Progenitor cell of endocrine pancreas (in vitro differentiated cells): ENCODE measurements around the gene ENTPD1. TPM values are rescaled to one million over a fixed set of nuclear protein-coding genes. Genes with fewer than 3 reads are reported as not detected.

Experiments used
- DNase-seq: peaks from one replicate; pipeline ENCODE4 v3.0.0; 2021; ENCODE audit warnings: low spot score; ENCODE audit not compliant: unreplicated experiment
- H3K27ac Mint-ChIP-seq: 2 replicates; pipeline ENCODE4 v1.8.0; 2021; ENCODE audit warnings: mild to moderate bottlenecking, moderate library complexity, mixed read lengths
- H3K27me3 Mint-ChIP-seq: 2 replicates; pipeline ENCODE4 v1.8.0; 2021; ENCODE audit warnings: mixed read lengths
- H3K36me3 Mint-ChIP-seq: 2 replicates; pipeline ENCODE4 v1.8.0; 2022; ENCODE audit warnings: mixed read lengths; ENCODE audit not compliant: insufficient read depth
- H3K4me1 Mint-ChIP-seq: 2 replicates; pipeline ENCODE4 v1.8.0; 2021; ENCODE audit warnings: low read depth, mixed read lengths
- H3K4me3 Mint-ChIP-seq: 2 replicates; pipeline ENCODE4 v1.8.0; 2021; ENCODE audit warnings: low read depth, mild to moderate bottlenecking, moderate library complexity, mixed read lengths
- H3K9me3 Mint-ChIP-seq: 2 replicates; pipeline ENCODE4 v1.8.0; 2021; ENCODE audit warnings: low read depth, mixed read lengths
- CTCF ChIP-seq: fragments of 200-600 bp; sonication (generic); IDR thresholded peaks from one replicate; pipeline ENCODE4 v1.5.0; 2021; ENCODE audit warnings: antibody characterized with exemption, mild to moderate bottlenecking; ENCODE audit not compliant: unreplicated experiment
- total RNA-seq: library from RNA; stranded (reverse); gene quantifications from 2 replicates; pipeline ENCODE4 v1.2.1, GENCODE V29; 2021

The ENTPD1 gene
- total RNA-seq, 1 donor from 2014 or later: not detected

- no peaks in the 10 kb centered on the region for H3K27me3 Mint-ChIP-seq
- H3K36me3 Mint-ChIP-seq: peaks cover 1% of the 10 kb centered on the region
- peaks cover 9% of the 10 kb centered on the region for H3K9me3 Mint-ChIP-seq
- no peak for TF ChIP-seq CTCF
- no peak overlapping the region for H3K4me3 Mint-ChIP-seq
- no peaks in the 10 kb centered on the region for H3K4me1 Mint-ChIP-seq
- no peak for DNase-seq
- H3K27ac Mint-ChIP-seq: no peak overlapping the region
Measured at GRCh38 chr10:95813054-95813685, 57.2 kb downstream of the ENTPD1 start.

GRCh38 chr10:95814011-95814727 is 58.2 kb downstream of the ENTPD1 start:
- Mint-ChIP-seq H3K27me3 (no peaks in the 10 kb centered on the region), H3K9me3 (peaks cover 3% of the 10 kb centered on the region), H3K27ac (no peak overlapping the region), H3K4me3 (no peak overlapping the region), H3K36me3 (peaks cover 1% of the 10 kb centered on the region), H3K4me1 (no peaks in the 10 kb centered on the region)
- DNase-seq: no peak
- TF ChIP-seq CTCF: no peak

DNA sequence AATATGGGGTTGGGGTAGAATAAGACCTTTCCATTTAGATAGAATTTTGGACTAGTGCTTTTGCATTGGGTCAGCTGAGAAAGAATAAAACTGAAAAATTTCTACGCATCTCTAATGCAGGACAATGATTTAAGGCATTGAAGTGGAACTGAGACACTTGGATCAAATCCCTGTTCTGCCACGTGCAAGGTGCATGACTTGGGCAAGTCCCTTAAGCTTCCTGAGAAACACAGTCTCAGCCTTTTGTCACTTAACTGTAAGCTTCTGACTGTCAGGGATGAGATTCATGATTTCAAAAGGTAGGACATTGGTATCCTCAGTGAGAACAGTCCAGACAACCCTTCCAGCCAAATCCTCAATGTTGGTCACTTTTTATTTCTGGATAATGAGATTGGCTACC is 59.2 kb downstream of the ENTPD1 start:
- no peak for TF ChIP-seq CTCF
- no peak overlapping the region for H3K4me3 Mint-ChIP-seq
- H3K36me3 Mint-ChIP-seq: peaks cover 1% of the 10 kb centered on the region
- H3K27ac Mint-ChIP-seq: no peak overlapping the region
- peaks cover 3% of the 10 kb centered on the region for H3K9me3 Mint-ChIP-seq
- no peak for DNase-seq
- H3K27me3 Mint-ChIP-seq: no peaks in the 10 kb centered on the region
- H3K4me1 Mint-ChIP-seq: no peaks in the 10 kb centered on the region

DNA sequence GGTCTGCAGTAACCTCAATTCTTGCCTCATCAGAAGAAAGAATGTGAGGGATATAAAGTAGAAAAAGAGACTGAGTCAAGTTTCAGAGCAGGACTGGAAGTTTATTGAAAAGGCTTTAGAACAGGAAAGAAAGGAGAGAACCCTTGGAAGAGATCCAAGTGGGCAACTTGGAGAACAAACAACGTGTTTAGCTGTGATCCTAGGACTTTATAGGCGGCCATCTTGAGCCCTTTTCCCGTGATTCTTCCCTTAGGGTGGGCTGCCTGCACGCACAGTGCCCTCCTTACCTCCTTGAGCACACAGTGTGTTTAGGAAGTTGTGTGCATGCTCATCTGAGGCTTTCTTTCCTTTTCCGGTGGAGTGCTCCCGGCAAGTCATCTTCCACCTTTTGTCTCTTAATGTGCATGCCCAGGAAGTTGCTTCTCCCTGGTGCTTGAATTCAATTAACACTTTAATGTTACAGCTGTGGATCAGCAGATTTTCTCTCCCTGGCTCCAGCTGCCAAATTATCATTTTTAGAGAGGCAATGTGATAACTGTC is 59.8 kb downstream of the ENTPD1 start:
- H3K27ac Mint-ChIP-seq: no peak overlapping the region
- peaks cover 3% of the 10 kb centered on the region for H3K9me3 Mint-ChIP-seq
- DNase-seq: no peak
- H3K36me3 Mint-ChIP-seq: no peaks in the 10 kb centered on the region
- no peaks in the 10 kb centered on the region for H3K4me1 Mint-ChIP-seq
- H3K27me3 Mint-ChIP-seq: peaks cover 5% of the 10 kb centered on the region
- H3K4me3 Mint-ChIP-seq: no peak overlapping the region
- TF ChIP-seq CTCF: no peak

GRCh38 chr10:95818010-95818409 is 62.0 kb downstream of the ENTPD1 start:
- no peak overlapping the region for H3K4me3 Mint-ChIP-seq
- no peak for DNase-seq
- peaks cover 5% of the 10 kb centered on the region for H3K27me3 Mint-ChIP-seq
- H3K27ac Mint-ChIP-seq: no peak overlapping the region
- no peaks in the 10 kb centered on the region for H3K36me3 Mint-ChIP-seq
- TF ChIP-seq CTCF: no peak
- H3K9me3 Mint-ChIP-seq: no peaks in the 10 kb centered on the region
- H3K4me1 Mint-ChIP-seq: no peaks in the 10 kb centered on the region
